ENCODE measurements around the gene ARL4D. TPM values are rescaled to one million over a fixed set of nuclear protein-coding genes. Genes with fewer than 3 reads are reported as not detected.
A peak's percentile ranks its signal among the peaks of the same experiment; 100 is the strongest.
"Not testable (repeated sequence)": the region's sequence is repeated elsewhere in the genome, so short reads cannot be mapped to it uniquely, and the experiment has no call there.

The ARL4D gene
- total RNA-seq (2014; rRNA removed; shearing (Covaris generic)): 7.0 and 12.8 TPM in 2 replicates

GRCh38 chr17:43398724-43399595 is at the start of gene ARL4D:
Gene ARL4D (plus strand): TSS chr17:43398993. CDS start chr17:43399733, 740 bp downstream.
- peak; percentile 81 for DNase-seq (ENCODE audit: low read depth)

GRCh38 chr17:43349142-43349541 is 49.7 kb upstream of the ARL4D start:
- no peak for DNase-seq (ENCODE audit: low read depth)

GRCh38 chr17:43350888-43351361 is 47.9 kb upstream of the ARL4D start:
- DNase-seq (ENCODE audit: low read depth): no peak

GRCh38 chr17:43351691-43352090 is 47.1 kb upstream of the ARL4D start:
- DNase-seq (ENCODE audit: low read depth): no peak

GRCh38 chr17:43352579-43353331 is 46.0 kb upstream of the ARL4D start:
- DNase-seq (ENCODE audit: low read depth): no peak

GRCh38 chr17:43353393-43353792 is 45.4 kb upstream of the ARL4D start:
- no peak for DNase-seq (ENCODE audit: low read depth)

GRCh38 chr17:43354371-43354770 is 44.4 kb upstream of the ARL4D start:
- DNase-seq (ENCODE audit: low read depth): no peak

GRCh38 chr17:43356450-43356849 is 42.3 kb upstream of the ARL4D start:
- no peak for DNase-seq (ENCODE audit: low read depth)

- peak; percentile 87 for DNase-seq (ENCODE audit: low read depth)
Measured at GRCh38 chr17:43356999-43357398, 41.8 kb upstream of the ARL4D start.

- DNase-seq (ENCODE audit: low read depth): no peak
Measured at GRCh38 chr17:43359469-43360110, 39.2 kb upstream of the ARL4D start.

- no peak for DNase-seq (ENCODE audit: low read depth)
Measured at GRCh38 chr17:43360376-43360738, 38.4 kb upstream of the ARL4D start.

- peak; percentile 98 for DNase-seq (ENCODE audit: low read depth)
Measured at GRCh38 chr17:43360739-43361505, 37.9 kb upstream of the ARL4D start.

GRCh38 chr17:43363181-43363925 is 35.4 kb upstream of the ARL4D start:
- DNase-seq (ENCODE audit: low read depth): no peak

GRCh38 chr17:43363926-43364285 is 34.9 kb upstream of the ARL4D start:
- no peak for DNase-seq (ENCODE audit: low read depth)

GRCh38 chr17:43365356-43365755 is 33.4 kb upstream of the ARL4D start:
- no peak for DNase-seq (ENCODE audit: low read depth)

GRCh38 chr17:43365921-43366320 is 32.9 kb upstream of the ARL4D start:
- not testable (repeated sequence) for DNase-seq (ENCODE audit: low read depth)

GRCh38 chr17:43366891-43367736 is 31.7 kb upstream of the ARL4D start:
- DNase-seq (ENCODE audit: low read depth): no peak

- peak; percentile 92 for DNase-seq (ENCODE audit: low read depth)
Measured at GRCh38 chr17:43367737-43368242, 31.0 kb upstream of the ARL4D start.

GRCh38 chr17:43368740-43369506 is 29.9 kb upstream of the ARL4D start:
- DNase-seq (ENCODE audit: low read depth): peak; percentile 79

Data from Daoy (cell line).